Fibroblast of lung (primary cell): Measurements from ENCODE around the gene KIAA1549. TPM values are rescaled to one million over a fixed set of nuclear protein-coding genes. Genes with fewer than 3 reads are reported as not detected.

Experiments used
- DNase-seq, 2 donors: peaks; one replicate each; pipeline versions ENCODE4 v3.0.0 to v3.0.0-alpha.2; 2010; ENCODE audit warnings: low read depth in 2 of 2
- H2AFZ ChIP-seq: 2 replicates; pipeline ENCODE4 v1.5.1; 2012; ENCODE audit warnings: low read length, control low read depth, inconsistent platforms
- H3K27ac ChIP-seq: 2 replicates; pipeline ENCODE4 v1.5.1; 2011; ENCODE audit warnings: low read length, control low read depth; ENCODE audit not compliant: insufficient read depth
- H3K27me3 ChIP-seq: 2 replicates; pipeline ENCODE4 v1.5.1; 2011; ENCODE audit warnings: mild to moderate bottlenecking, low read length; ENCODE audit not compliant: control insufficient read depth, insufficient read depth
- H3K36me3 ChIP-seq: 2 replicates; pipeline ENCODE4 v1.5.1; 2011; ENCODE audit warnings: low read length; ENCODE audit not compliant: control insufficient read depth, insufficient read depth
- H3K4me1 ChIP-seq: 2 replicates; pipeline ENCODE4 v1.5.1; 2011; ENCODE audit warnings: low read length; ENCODE audit not compliant: control insufficient read depth, insufficient read depth; ENCODE audit errors: extremely low read depth
- H3K4me2 ChIP-seq: 2 replicates; pipeline ENCODE4 v1.5.1; 2011; ENCODE audit warnings: low read length, control low read depth; ENCODE audit not compliant: insufficient read depth; ENCODE audit errors: extremely low read depth
- H3K4me3 ChIP-seq, 4 experiments: fragments of 200-600 bp in 1 of 4; sonication (generic) in 1 of 4; replicated peaks in 1 of 4; 2 replicates each; pipeline ENCODE4 v1.5.1; 2011 to 2016; ENCODE audit warnings: low read length in 4 of 4, low read depth in 3 of 4, mild to moderate bottlenecking in 3 of 4, control low read depth in 2 of 4, inconsistent platforms in 1 of 4, mixed read lengths in 1 of 4; ENCODE audit not compliant: insufficient read depth in 1 of 4; ENCODE audit errors: control extremely low read depth in 1 of 4
- H3K79me2 ChIP-seq: 2 replicates; pipeline ENCODE4 v1.5.1; 2012; ENCODE audit warnings: mild to moderate bottlenecking, low read length, inconsistent platforms; ENCODE audit not compliant: control insufficient read depth, insufficient read depth
- H3K9ac ChIP-seq: 2 replicates; pipeline ENCODE4 v1.5.1; 2011; ENCODE audit warnings: mild to moderate bottlenecking, low read length, control low read depth; ENCODE audit not compliant: insufficient read depth
- H3K9me3 ChIP-seq: 2 replicates; pipeline ENCODE4 v1.5.1; 2012; ENCODE audit warnings: low read depth, low read length; ENCODE audit not compliant: control insufficient read depth, insufficient read depth
- H4K20me1 ChIP-seq: 2 replicates; pipeline ENCODE4 v1.5.1; 2011; ENCODE audit warnings: low read length; ENCODE audit not compliant: control insufficient read depth, insufficient read depth; ENCODE audit errors: extremely low read depth
- CTCF ChIP-seq, 2 donors: IDR thresholded peaks in 1 of 2; conservative IDR thresholded peaks in 1 of 2; 1 replicate in 1 of 2; 2 replicates in 1 of 2; pipeline ENCODE4 v1.5.1; 2011 to 2012; ENCODE audit warnings: low read length in 2 of 2, control low read depth in 1 of 2, inconsistent platforms in 1 of 2, low read depth in 1 of 2, mild to moderate bottlenecking in 1 of 2
- EZH2 ChIP-seq: IDR thresholded peaks from 2 replicates; pipeline ENCODE4 v1.5.1; 2012; ENCODE audit warnings: low read length, control low read depth, mild to moderate bottlenecking; ENCODE audit errors: missing control alignments
- polyA plus RNA-seq, 2 donors: library from polyadenylated mRNA; depleted of rRNA in 1 of 2; stranded (reverse) in 1 of 2; unstranded in 1 of 2; fragments of >200 nt; gene quantifications; 2 replicates each; pipeline ENCODE4 v1.2.1, GENCODE V29; 2011 to 2012; ENCODE audit warnings: missing spikeins in 1 of 2
- total RNA-seq: library from RNA; depleted of rRNA; stranded (reverse); fragments of >200 nt; gene quantifications from 2 replicates; pipeline ENCODE4 v1.2.1, GENCODE V29; 2014

KIAA1549 gene
- total and polyA plus RNA-seq, 2 donors (not counting 1 experiment from before 2014, with no cell fraction given): 0.48 to 0.66 TPM

GRCh38 chr7:138832966-138833365 is 148.2 kb downstream of the KIAA1549 start:
- no peaks in the 10 kb centered on the region for H3K9me3 ChIP-seq
- H3K36me3 ChIP-seq: no peaks in the 10 kb centered on the region
- H3K79me2 ChIP-seq: no peaks in the 10 kb centered on the region
- TF ChIP-seq EZH2 (no peak), CTCF (conservative IDR thresholded peaks at IDR 0.05 in 1 of 2, IDR thresholded peaks at IDR 0.05 in 1 of 2; ENCODE audit: low read depth in 1 of 2, low read length in 2 of 2) (no peak)
- H4K20me1 ChIP-seq: no peaks in the 10 kb centered on the region
- H3K4me3 ChIP-seq: no peak overlapping the region
- no peak overlapping the region for H3K9ac ChIP-seq
- no peaks in the 10 kb centered on the region for H3K4me1 ChIP-seq
- H3K4me2 ChIP-seq: no peak overlapping the region
- H2AFZ ChIP-seq: no peak overlapping the region
- H3K27ac ChIP-seq: no peak overlapping the region
- no peak for DNase-seq
- no peaks in the 10 kb centered on the region for H3K27me3 ChIP-seq

- no peak overlapping the region for H3K9ac ChIP-seq
- no peak for TF ChIP-seq EZH2
- TF ChIP-seq CTCF (conservative IDR thresholded peaks at IDR 0.05 in 1 of 2, IDR thresholded peaks at IDR 0.05 in 1 of 2; ENCODE audit: low read depth in 1 of 2, low read length in 2 of 2): no peak
- no peak for DNase-seq
- no peak overlapping the region for H2AFZ ChIP-seq
- no peak overlapping the region for H3K4me2 ChIP-seq
- no peaks in the 10 kb centered on the region for H3K36me3 ChIP-seq
- H3K9me3 ChIP-seq: no peaks in the 10 kb centered on the region
- H3K79me2 ChIP-seq: no peaks in the 10 kb centered on the region
- no peak overlapping the region for H3K4me3 ChIP-seq
- H4K20me1 ChIP-seq: no peaks in the 10 kb centered on the region
- H3K4me1 ChIP-seq: no peaks in the 10 kb centered on the region
- no peaks in the 10 kb centered on the region for H3K27me3 ChIP-seq
- H3K27ac ChIP-seq: no peak overlapping the region
Measured at GRCh38 chr7:138829335-138829734, 151.9 kb downstream of the KIAA1549 start.

GRCh38 chr7:138828302-138828701 is 152.9 kb downstream of the KIAA1549 start:
- DNase-seq: no peak
- Histone ChIP-seq H3K9ac (no peak overlapping the region), H3K4me2 (no peak overlapping the region)

More at GRCh38 chr7:138828302-138828701, 152.9 kb downstream of the KIAA1549 start:
- TF ChIP-seq CTCF (conservative IDR thresholded peaks at IDR 0.05 in 1 of 2, IDR thresholded peaks at IDR 0.05 in 1 of 2; ENCODE audit: low read depth in 1 of 2, low read length in 2 of 2): no peak
- no peak for TF ChIP-seq EZH2
- H3K27ac ChIP-seq: no peak overlapping the region
- no peaks in the 10 kb centered on the region for H3K9me3 ChIP-seq
- no peaks in the 10 kb centered on the region for H3K27me3 ChIP-seq
- H3K4me1 ChIP-seq: no peaks in the 10 kb centered on the region
- no peaks in the 10 kb centered on the region for H3K36me3 ChIP-seq
- H2AFZ ChIP-seq: no peak overlapping the region
- no peak overlapping the region for H3K4me3 ChIP-seq
- H4K20me1 ChIP-seq: no peaks in the 10 kb centered on the region
- H3K79me2 ChIP-seq: no peaks in the 10 kb centered on the region
